Renal cortex interstitium (tissue), 11 donors: ENCODE measurements around the gene GDF2. TPM values are rescaled to one million over a fixed set of nuclear protein-coding genes. Genes with fewer than 3 reads are reported as not detected.

Source experiments
- DNase-seq, 11 donors: peaks; one replicate each; pipeline ENCODE4 v3.0.0-alpha.2; 2013; ENCODE audit warnings: low read depth in 9 of 11, low spot score in 4 of 11; ENCODE audit errors: extremely low read depth in 1 of 11
- polyA plus RNA-seq, 3 donors: library from polyadenylated mRNA; unstranded; fragments of 120-200 nt; gene quantifications; one replicate each; pipeline ENCODE4 v1.2.1, GENCODE V29; 2013; ENCODE audit not compliant: insufficient read length in 3 of 3

Gene GDF2
- polyA plus RNA-seq, 3 donors: not detected

- no peak for DNase-seq
Observed at GRCh38 chr10:47326306-47326926, 4.2 kb downstream of the GDF2 start.

- DNase-seq: no peak
Observed at GRCh38 chr10:47326927-47327330, 4.7 kb downstream of the GDF2 start.

- no peak for DNase-seq
Observed at GRCh38 chr10:47329855-47330254, 7.6 kb downstream of the GDF2 start.

GRCh38 chr10:47330366-47330765 is 8.1 kb downstream of the GDF2 start:
- no peak for DNase-seq

- no peak for DNase-seq
Observed at GRCh38 chr10:47330804-47331203, 8.6 kb downstream of the GDF2 start.

GRCh38 chr10:47331491-47331890 is 9.2 kb downstream of the GDF2 start:
- no peak for DNase-seq

- DNase-seq: peak in 1 of 11 donors; percentile 11
Observed at GRCh38 chr10:47331954-47332353, 9.7 kb downstream of the GDF2 start.

- no peak for DNase-seq
Observed at GRCh38 chr10:47332371-47332770, 10.1 kb downstream of the GDF2 start.

- no peak for DNase-seq
Observed at GRCh38 chr10:47332946-47333345, 10.7 kb downstream of the GDF2 start.

GRCh38 chr10:47333532-47333931 is 11.3 kb downstream of the GDF2 start:
- no peak for DNase-seq

GRCh38 chr10:47334466-47335295 is 12.4 kb downstream of the GDF2 start:
- DNase-seq: no peak

GRCh38 chr10:47335906-47336305 is 13.7 kb downstream of the GDF2 start:
- DNase-seq: no peak

- no peak for DNase-seq
Observed at GRCh38 chr10:47336387-47337134, 14.3 kb downstream of the GDF2 start.

- no peak for DNase-seq
Observed at GRCh38 chr10:47337310-47337709, 15.1 kb downstream of the GDF2 start.

- DNase-seq: no peak
Observed at GRCh38 chr10:47339186-47339735, 17.0 kb downstream of the GDF2 start.

GRCh38 chr10:47339759-47340607 is 17.7 kb downstream of the GDF2 start:
- DNase-seq: no peak

GRCh38 chr10:47340608-47341170 is 18.4 kb downstream of the GDF2 start:
- peak in 10 of 11 donors; percentile 12 to 45 (median 24) for DNase-seq
